ENCODE measurements around the gene SDHB.

DNA sequence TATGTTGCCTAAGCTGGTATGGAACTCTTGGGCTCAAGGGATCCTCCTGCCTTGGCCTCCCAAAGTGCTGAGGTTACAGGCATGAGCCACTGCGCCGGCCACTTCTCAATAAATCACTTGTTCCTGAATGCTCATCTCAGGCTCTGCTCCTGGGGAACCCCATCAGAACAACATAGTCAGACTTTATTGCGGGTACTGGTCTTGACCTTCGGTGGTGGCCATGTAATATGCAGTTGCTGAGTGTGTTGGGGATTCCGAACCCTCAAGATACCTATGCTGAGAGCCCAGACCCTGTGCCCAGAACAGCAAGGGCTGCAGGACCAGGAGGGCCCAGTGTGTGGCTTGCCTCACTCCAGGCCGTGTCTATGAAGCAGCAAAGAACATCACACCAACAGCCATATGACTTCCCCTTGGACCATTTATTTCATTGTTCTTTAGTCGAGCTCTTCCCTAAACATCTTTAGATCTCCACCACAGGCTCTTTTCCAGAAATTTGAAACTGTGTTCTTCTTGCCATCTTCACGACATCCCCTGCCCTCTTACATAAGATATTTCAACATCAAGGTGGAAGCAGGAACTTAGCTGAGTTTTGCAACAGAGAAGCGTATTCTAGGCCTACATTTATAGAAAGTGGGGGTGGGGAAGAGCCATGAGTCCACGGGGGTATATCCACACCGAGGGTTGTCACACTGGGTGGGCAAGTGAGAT, 12.7 kb upstream of the SDHB start:
- TF ChIP-seq, protein P1, sequence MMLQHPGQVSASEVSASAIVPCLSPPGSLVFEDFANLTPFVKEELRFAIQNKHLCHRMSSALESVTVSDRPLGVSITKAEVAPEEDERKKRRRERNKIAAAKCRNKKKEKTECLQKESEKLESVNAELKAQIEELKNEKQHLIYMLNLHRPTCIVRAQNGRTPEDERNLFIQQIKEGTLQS (IDR thresholded peaks at IDR 0.05) = no peak
- TF ChIP-seq, protein P2, sequence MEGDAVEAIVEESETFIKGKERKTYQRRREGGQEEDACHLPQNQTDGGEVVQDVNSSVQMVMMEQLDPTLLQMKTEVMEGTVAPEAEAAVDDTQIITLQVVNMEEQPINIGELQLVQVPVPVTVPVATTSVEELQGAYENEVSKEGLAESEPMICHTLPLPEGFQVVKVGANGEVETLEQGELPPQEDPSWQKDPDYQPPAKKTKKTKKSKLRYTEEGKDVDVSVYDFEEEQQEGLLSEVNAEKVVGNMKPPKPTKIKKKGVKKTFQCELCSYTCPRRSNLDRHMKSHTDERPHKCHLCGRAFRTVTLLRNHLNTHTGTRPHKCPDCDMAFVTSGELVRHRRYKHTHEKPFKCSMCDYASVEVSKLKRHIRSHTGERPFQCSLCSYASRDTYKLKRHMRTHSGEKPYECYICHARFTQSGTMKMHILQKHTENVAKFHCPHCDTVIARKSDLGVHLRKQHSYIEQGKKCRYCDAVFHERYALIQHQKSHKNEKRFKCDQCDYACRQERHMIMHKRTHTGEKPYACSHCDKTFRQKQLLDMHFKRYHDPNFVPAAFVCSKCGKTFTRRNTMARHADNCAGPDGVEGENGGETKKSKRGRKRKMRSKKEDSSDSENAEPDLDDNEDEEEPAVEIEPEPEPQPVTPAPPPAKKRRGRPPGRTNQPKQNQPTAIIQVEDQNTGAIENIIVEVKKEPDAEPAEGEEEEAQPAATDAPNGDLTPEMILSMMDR (IDR thresholded peaks at IDR 0.05 in 2 of 3, conservative IDR thresholded peaks at IDR 0.05 in 1 of 3; ENCODE audit: borderline replicate concordance in 1 of 3, insufficient read depth in 1 of 3, low read depth in 2 of 3, low read length in 2 of 3) = no peak
- TF ChIP-seq POLR2A (IDR thresholded peaks at IDR 0.05; ENCODE audit: borderline replicate concordance, extremely low read depth, insufficient read depth, insufficient read length) = no peak
- TF ChIP-seq EZH2 (IDR thresholded peaks at IDR 0.05) = no peak
- TF ChIP-seq RAD21 (IDR thresholded peaks at IDR 0.05; ENCODE audit: low read depth) = no peak
- no peak for TF ChIP-seq SRF (IDR thresholded peaks at IDR 0.05; ENCODE audit: low read depth)
- TF ChIP-seq POLR2AphosphoS5 (IDR thresholded peaks at IDR 0.05; ENCODE audit: low read depth, low read length) = no peak
- TF ChIP-seq, protein P3, sequence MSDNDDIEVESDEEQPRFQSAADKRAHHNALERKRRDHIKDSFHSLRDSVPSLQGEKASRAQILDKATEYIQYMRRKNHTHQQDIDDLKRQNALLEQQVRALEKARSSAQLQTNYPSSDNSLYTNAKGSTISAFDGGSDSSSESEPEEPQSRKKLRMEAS (IDR thresholded peaks at IDR 0.05) = no peak
- no peak for TF ChIP-seq FOSL1 (IDR thresholded peaks at IDR 0.05; ENCODE audit: low read depth)
- no peak for TF ChIP-seq EGR1 (IDR thresholded peaks at IDR 0.05; ENCODE audit: low read depth)
- no peak for TF ChIP-seq CBX3 (IDR thresholded peaks at IDR 0.05; ENCODE audit: low read depth)
- TF ChIP-seq, protein P4, sequence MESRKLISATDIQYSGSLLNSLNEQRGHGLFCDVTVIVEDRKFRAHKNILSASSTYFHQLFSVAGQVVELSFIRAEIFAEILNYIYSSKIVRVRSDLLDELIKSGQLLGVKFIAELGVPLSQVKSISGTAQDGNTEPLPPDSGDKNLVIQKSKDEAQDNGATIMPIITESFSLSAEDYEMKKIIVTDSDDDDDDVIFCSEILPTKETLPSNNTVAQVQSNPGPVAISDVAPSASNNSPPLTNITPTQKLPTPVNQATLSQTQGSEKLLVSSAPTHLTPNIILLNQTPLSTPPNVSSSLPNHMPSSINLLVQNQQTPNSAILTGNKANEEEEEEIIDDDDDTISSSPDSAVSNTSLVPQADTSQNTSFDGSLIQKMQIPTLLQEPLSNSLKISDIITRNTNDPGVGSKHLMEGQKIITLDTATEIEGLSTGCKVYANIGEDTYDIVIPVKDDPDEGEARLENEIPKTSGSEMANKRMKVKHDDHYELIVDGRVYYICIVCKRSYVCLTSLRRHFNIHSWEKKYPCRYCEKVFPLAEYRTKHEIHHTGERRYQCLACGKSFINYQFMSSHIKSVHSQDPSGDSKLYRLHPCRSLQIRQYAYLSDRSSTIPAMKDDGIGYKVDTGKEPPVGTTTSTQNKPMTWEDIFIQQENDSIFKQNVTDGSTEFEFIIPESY (IDR thresholded peaks at IDR 0.05; ENCODE audit: extremely low read depth, insufficient replicate concordance, low read length) = no peak
- TF ChIP-seq ZNF274 (IDR thresholded peaks at IDR 0.05; ENCODE audit: low read depth, low read length) = no peak
